Measurements from ENCODE around the gene SH3GLB2.

Gene SH3GLB2

DNA sequence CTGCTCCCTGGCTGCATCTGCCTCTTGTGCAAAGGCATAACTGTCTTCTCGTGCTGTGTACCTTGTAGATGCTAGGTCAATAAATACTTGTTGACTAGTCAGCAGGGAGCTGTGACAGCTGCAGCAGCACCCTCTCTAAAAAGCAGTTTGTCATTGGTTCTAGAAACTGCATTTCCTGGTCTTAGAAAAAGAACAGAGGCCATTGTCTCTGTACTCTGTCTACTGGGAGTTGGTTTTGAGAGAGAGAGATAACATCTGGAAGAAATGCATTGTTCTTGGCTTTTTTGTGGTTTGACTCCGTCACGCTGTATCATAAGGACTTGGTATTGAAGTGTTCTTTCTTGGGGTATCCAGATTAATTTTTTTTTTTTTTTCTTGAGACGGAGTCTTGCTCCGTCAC is 32.3 kb downstream of the SH3GLB2 start:
- TF ChIP-seq, protein P1, sequence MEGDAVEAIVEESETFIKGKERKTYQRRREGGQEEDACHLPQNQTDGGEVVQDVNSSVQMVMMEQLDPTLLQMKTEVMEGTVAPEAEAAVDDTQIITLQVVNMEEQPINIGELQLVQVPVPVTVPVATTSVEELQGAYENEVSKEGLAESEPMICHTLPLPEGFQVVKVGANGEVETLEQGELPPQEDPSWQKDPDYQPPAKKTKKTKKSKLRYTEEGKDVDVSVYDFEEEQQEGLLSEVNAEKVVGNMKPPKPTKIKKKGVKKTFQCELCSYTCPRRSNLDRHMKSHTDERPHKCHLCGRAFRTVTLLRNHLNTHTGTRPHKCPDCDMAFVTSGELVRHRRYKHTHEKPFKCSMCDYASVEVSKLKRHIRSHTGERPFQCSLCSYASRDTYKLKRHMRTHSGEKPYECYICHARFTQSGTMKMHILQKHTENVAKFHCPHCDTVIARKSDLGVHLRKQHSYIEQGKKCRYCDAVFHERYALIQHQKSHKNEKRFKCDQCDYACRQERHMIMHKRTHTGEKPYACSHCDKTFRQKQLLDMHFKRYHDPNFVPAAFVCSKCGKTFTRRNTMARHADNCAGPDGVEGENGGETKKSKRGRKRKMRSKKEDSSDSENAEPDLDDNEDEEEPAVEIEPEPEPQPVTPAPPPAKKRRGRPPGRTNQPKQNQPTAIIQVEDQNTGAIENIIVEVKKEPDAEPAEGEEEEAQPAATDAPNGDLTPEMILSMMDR (IDR thresholded peaks at IDR 0.05; ENCODE audit: low read depth, low read length, missing control alignments): no peak
- Histone ChIP-seq H3K4me3 (ENCODE audit: low read depth, low read length) (no peak overlapping the region), H3K27me3 (replicated peaks) (no peaks in the 10 kb centered on the region), H3K27ac (no peak overlapping the region), H3K36me3 (replicated peaks) (peaks cover 70% of the 10 kb centered on the region)
- in situ Hi-C loops (cut with HindIII; ENCODE audit: low pct_ligation_motif_present, low sequenced_read_pairs): no loop called here
- DNase-seq: no peak

DNA sequence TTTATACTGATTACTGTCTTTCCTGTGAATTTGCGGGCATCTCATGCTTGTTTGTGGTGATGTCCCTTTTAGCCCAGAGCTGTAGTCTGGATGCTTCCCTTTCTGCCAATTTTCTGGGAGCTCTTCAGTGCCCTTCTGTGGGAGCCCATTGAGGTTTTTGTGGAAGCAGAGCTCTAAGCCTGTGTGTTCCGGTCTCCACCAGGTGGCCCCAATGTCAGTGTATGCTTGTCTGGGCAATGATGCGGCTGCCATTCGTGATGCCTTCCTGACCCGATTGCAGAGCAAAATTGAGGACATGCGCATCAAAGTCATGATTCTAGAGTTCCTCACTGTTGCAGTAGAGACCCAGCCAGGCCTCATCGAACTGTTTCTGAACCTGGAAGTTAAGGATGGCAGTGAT is 35.1 kb downstream of the SH3GLB2 start:
- Histone ChIP-seq H3K27ac (no peak overlapping the region), H3K4me3 (ENCODE audit: low read depth, low read length) (no peak overlapping the region), H3K27me3 (replicated peaks) (no peaks in the 10 kb centered on the region), H3K36me3 (replicated peaks) (peaks cover 69% of the 10 kb centered on the region)
- TF ChIP-seq, protein P1 (IDR thresholded peaks at IDR 0.05; ENCODE audit: low read depth, low read length, missing control alignments): peak; percentile 63
- in situ Hi-C loops (cut with HindIII; ENCODE audit: low pct_ligation_motif_present, low sequenced_read_pairs): no loop called here
- DNase-seq: no peak

DNA sequence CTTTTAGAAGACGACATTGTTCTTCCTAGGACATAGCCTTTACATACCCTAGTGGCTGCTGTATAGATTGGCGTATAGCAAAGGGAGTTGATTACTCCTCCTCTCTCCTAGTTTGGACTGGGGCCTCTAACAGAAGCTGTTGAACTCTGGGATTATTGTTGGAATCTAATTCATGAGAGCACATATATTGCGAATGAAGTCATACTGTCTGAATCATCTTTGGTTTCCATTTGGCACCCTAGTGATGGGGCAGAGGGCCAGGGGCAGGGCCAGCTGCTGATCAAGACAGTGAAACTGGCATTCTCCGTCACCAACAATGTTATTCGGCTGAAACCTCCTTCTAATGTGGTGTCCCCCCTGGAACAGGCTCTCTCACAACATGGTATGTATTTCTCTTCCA is 40.3 kb downstream of the SH3GLB2 start:
- in situ Hi-C loops (cut with HindIII; ENCODE audit: low pct_ligation_motif_present, low sequenced_read_pairs): no loop called here
- Histone ChIP-seq H3K4me3 (ENCODE audit: low read depth, low read length) (no peak overlapping the region), H3K27me3 (replicated peaks) (no peaks in the 10 kb centered on the region), H3K27ac (peak overlapping the region; percentile 22), H3K36me3 (replicated peaks) (peaks cover 59% of the 10 kb centered on the region)
- peak; percentile 69 for DNase-seq
- TF ChIP-seq, protein P1 (IDR thresholded peaks at IDR 0.05; ENCODE audit: low read depth, low read length, missing control alignments): no peak

DNA sequence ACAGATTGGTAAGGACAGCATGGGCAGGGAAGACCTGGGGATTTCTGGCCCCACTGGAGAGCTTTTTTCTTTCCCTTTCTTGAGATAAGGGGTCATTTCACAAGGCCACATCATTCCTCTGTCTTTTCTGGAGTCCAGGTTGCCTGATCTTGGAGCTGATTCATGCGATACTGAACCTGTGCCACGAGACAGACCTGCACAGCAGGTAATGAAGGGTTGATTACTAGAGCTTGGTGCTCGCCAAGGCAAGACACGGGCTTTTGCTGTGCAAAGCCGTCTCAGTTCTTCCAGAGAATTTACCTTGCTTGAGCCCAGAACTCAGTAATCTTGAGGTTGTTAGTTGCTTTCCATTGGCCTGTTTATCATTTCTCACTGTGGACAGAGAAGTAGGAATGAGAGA is 41.5 kb downstream of the SH3GLB2 start:
- in situ Hi-C loops (cut with HindIII; ENCODE audit: low pct_ligation_motif_present, low sequenced_read_pairs): no loop called here
- H3K27ac ChIP-seq: no peak overlapping the region
- H3K27me3 ChIP-seq (replicated peaks): no peaks in the 10 kb centered on the region
- peaks cover 65% of the 10 kb centered on the region for H3K36me3 ChIP-seq (replicated peaks)
- TF ChIP-seq, protein P1 (IDR thresholded peaks at IDR 0.05; ENCODE audit: low read depth, low read length, missing control alignments): no peak
- DNase-seq: no peak
- no peak overlapping the region for H3K4me3 ChIP-seq (ENCODE audit: low read depth, low read length)

DNA sequence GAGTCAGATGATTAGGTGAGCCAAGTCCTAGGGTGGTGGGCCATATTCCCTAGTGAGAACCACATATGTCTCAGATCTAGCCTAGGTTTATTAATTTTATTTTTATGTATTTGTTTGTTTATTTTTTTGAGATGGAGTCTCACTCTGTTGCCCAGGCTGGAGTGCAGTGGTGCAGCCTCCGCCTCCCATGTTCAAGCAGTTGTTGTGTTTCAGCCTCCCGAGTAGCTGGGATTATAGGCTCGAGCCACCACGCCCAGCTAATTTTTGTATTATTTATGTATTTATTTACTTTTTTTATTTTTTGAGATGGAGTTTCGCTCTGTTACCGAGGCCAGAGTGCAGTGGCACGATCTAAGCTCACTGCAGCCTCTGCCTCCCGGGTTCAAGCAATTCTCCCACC is 44.6 kb downstream of the SH3GLB2 start:
- peaks cover 66% of the 10 kb centered on the region for H3K36me3 ChIP-seq (replicated peaks)
- no peak for DNase-seq
- no peak overlapping the region for H3K27ac ChIP-seq
- no peak overlapping the region for H3K4me3 ChIP-seq (ENCODE audit: low read depth, low read length)
- H3K27me3 ChIP-seq (replicated peaks): no peaks in the 10 kb centered on the region
- TF ChIP-seq, protein P1 (IDR thresholded peaks at IDR 0.05; ENCODE audit: low read depth, low read length, missing control alignments): no peak
- in situ Hi-C loops (cut with HindIII; ENCODE audit: low pct_ligation_motif_present, low sequenced_read_pairs): no loop called here

DNA sequence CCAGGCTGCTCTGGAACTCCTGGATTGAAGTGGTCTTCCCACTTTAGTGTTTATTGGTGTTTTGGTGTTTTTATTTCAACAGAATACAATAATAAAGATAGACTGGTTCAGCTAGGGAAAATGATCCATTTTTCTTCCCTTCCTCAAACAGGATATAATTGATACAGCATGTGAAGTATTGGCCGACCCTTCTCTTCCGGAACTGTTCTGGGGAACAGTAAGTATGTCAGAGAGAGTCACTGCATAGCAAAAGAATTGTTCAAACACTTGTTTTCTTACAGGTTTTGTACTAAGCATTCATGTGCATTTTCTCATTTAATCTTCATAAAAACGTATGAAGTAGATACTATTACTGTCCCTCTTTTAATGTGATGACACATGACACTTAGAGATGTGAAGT is 49.0 kb downstream of the SH3GLB2 start:
- Histone ChIP-seq H3K36me3 (replicated peaks) (peaks cover 64% of the 10 kb centered on the region), H3K27ac (no peak overlapping the region), H3K4me3 (ENCODE audit: low read depth, low read length) (no peak overlapping the region), H3K27me3 (replicated peaks) (no peaks in the 10 kb centered on the region)
- in situ Hi-C loops (cut with HindIII; ENCODE audit: low pct_ligation_motif_present, low sequenced_read_pairs): no loop called here
- TF ChIP-seq, protein P1 (IDR thresholded peaks at IDR 0.05; ENCODE audit: low read depth, low read length, missing control alignments): no peak
- no peak for DNase-seq
